Measurements from ENCODE around the gene PLXNA4.
A peak's percentile ranks its signal among the peaks of the same experiment; 100 is the strongest.

Gene PLXNA4

DNA sequence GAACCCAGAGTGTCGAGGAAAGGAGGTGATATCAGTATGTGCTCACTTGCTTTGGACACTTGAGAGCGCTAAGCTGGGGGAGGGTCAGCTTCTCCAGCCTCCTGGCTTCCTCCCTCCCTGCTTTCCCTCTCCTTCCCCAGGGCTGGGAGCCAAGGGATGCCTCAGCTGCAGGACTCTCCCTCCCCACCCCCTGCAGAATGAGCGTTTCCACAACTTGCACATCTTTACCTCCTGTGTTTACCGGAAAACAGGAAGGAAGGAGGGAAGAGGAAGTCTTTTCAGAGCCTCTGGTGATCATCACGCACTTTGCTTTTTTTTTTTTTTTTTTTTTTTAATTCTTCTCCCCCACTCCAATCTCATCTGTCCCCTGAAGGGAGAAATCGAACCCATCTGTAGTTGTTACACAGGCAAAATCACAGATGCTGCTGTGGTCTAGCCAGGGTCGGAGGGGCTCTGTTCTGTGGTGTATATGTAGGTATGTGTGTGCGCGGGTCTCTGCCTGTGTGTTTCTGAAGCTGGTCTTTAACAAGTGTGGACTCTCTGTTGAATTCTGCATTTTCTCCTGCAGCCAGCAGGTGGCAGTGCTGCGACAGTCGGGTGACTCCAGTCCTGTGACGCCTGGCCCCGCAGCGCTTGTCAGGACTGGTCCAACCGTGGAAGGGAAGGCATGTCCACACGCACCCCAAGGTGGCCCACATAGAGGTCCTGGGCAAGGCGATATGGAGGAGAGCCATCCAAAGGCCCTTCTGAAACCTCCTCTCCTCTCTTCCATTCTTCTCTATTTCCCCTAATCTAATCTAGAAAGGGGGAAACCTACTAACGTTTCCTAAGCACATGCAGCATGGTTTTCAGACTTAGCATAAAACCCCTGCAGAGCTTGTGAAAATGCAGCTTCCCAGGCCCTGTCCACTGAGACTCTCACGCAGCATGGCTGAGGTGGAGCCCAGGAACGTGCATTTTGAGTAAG, 257.6 kb downstream of the PLXNA4 start:
- DNase-seq (ENCODE audit: low read depth in 2 of 2), result peak; percentile 40 to 41

GRCh38 chr7:132317701-132318351, 258.4 kb downstream of the PLXNA4 start:
- no peak for DNase-seq (ENCODE audit: low read depth in 2 of 2)

GRCh38 chr7:132312531-132313055, 263.7 kb downstream of the PLXNA4 start:
- no peak for DNase-seq (ENCODE audit: low read depth in 2 of 2)

- DNase-seq (ENCODE audit: low read depth in 2 of 2), result no peak
Measured at GRCh38 chr7:132311733-132312132, 264.5 kb downstream of the PLXNA4 start.

DNA sequence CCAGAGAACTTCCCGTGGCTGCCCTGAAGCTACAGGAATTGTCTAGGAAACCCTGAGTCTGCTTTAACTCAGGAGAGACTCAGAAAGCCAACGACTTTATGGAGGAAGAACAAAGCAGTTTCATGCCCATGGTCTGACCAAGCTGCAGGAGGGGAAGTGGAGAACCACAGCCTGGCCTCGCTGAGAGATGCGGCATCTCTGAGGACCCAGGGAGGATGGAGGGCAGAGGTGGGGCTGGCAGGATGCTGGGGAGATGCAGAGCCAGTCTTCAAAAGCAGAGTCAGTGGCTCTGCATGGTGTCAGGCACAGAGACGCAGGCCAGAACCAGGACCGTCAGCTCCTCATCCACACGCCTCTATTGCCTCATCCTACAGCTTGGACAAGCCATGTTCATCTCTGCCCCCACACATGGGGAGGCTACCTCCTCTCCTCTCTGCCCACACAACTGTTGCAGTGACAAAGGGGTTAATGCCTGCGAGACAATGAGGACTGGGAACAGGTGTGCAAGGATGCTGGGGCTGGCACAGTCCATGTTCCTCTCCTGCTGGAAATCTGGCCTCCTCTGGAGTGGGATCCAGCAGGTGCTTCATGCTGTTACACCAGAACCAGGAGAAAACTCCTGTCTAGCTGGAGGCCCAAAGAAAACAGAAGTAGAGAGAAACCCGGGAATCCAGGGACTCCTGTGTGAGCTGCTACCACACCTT, 267.0 kb downstream of the PLXNA4 start:
- no peak for DNase-seq (ENCODE audit: low read depth in 2 of 2)

GRCh38 chr7:132307465-132307864, 268.8 kb downstream of the PLXNA4 start:
- DNase-seq (ENCODE audit: low read depth in 2 of 2), result no peak

DNA sequence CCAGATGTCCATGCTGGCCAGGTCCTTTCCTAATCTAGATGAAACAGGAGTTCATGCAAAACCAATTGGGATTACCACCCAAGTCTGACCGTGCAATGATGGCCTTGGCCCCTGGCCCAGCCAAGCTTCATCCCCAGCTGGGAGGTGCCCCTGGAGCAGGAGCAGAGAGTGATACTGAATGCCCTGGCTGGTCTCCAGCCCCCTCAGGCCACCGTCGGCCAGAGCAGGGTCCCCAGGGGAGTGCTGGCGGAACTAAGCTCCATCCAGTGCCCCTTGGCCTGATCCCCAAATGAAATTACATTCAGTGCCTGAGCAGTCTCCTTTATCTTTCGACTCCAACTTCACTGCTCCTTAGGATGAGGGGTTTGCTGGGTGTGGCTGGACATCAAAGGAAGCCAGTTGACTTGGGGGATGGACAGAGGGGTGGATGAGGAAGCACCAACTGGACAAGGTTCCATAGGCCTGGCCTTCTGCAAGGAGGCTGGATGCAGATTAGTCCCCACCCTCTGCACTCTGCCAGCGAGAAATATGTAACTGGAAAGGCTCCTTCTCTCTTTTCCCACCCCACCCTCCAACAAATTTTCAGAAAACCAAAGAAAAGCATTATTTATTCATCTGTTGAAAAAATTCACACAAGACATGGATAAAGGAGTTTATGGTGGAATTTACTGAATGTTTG, 275.5 kb downstream of the PLXNA4 start:
- DNase-seq (ENCODE audit: low read depth in 2 of 2), result no peak

DNA sequence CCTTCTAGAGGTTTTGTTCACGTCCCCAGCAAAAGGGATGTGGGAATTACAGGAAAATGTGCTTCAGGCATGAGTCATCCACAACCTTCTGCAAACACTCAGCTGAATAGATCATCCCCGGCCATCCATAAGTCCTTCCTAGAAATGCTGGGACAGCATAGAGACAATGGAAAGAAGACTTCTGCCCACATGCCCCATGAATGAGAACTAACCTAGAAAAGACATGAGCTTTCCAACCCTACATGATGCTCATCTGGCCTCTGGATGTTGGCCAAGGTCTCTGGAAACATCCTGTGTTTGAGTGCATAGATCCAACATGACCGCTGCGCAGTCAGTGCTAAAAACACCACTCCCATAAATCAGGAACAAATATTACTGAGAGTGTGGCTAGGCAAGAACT, 277.5 kb downstream of the PLXNA4 start:
- DNase-seq (ENCODE audit: low read depth in 2 of 2), result no peak

DNA sequence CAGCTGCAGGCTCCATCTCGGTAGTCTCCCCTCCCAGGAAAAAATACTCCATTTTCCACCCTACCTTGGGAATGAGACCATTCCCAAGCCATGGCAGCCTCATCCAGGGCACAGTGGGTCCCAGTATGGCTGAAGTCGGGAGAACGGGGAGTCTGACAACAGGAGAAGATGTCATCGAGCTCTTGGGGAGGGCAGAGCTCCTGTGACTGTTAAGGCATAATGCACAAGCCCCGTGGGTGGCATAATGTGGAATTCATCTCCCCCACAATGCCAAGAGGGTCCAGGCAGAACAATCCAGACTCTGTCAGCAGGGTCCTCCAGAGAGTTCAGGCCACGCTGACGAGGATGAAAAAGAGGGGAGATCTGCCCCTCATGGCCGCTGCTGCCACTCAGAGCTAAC, 279.4 kb downstream of the PLXNA4 start:
- no peak for DNase-seq (ENCODE audit: low read depth in 2 of 2)

GRCh38 chr7:132295175-132295574, 281.1 kb downstream of the PLXNA4 start:
- no peak for DNase-seq (ENCODE audit: low read depth in 2 of 2)

- no peak for DNase-seq (ENCODE audit: low read depth in 2 of 2)
Measured at GRCh38 chr7:132292803-132293202, 283.5 kb downstream of the PLXNA4 start.

DNA sequence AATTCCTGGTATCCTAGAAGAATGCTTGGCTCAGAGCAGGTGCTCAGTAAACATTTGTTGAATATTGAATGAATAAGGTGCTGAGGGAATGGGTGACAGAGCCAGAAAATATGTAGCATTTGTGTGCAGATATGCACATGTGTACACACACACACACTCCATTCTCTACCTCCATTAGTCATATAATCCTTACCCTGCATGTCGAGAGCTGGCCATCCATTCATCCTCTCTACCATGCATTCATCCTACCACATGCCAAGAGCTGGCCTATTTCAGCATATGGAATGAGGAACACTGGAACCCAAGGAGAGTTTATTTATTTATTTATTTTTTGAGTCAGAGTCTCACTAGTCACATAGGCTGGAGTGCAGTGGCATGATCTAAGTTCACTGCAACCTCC, 284.8 kb downstream of the PLXNA4 start:
- no peak for DNase-seq (ENCODE audit: low read depth in 2 of 2)

- DNase-seq (ENCODE audit: low read depth in 2 of 2), result no peak
Measured at GRCh38 chr7:132290021-132290420, 286.2 kb downstream of the PLXNA4 start.

- DNase-seq (ENCODE audit: low read depth in 2 of 2), result no peak
Measured at GRCh38 chr7:132286836-132287235, 289.4 kb downstream of the PLXNA4 start.

GRCh38 chr7:132280335-132280734, 295.9 kb downstream of the PLXNA4 start:
- no peak for DNase-seq (ENCODE audit: low read depth in 2 of 2)

- no peak for DNase-seq (ENCODE audit: low read depth in 2 of 2)
Measured at GRCh38 chr7:132279718-132280117, 296.6 kb downstream of the PLXNA4 start.

DNA sequence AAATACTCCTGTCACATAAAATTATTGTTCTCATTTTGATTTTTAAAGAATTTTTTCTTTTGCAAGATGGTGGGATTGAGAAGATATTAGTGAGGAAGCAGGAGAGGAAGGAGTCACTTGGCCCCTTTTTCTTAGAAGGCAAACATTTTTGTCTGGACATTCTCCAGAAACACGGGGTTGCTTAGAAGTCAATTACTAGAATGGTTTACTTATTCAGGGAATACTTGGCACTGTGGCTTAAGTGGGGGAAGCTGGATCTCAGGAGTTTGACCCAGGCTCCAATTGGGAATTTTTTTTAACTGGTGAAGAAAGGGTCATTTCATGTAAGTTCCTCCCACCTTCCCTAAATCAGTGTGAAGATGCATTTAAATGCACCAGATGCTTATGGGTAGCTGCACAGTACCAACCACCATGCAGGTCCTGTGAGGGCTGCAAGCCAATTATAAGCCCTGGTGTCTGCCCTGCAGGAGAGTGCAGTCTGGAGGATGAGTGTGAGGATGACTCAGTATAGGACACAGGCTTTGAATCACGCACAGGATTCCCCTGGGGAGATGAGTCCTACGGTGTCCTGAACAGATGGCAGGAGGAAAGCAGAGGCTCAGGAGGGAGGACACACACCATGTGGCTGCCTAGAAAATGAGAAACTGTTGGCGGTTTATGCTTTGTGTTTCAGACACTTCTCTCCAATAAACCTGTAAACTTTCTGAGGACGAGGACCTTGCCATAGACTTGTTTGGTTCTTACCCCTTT, 299.1 kb downstream of the PLXNA4 start:
- no peak for DNase-seq (ENCODE audit: low read depth in 2 of 2)

GRCh38 chr7:132276234-132276630, 300.0 kb downstream of the PLXNA4 start:
- DNase-seq (ENCODE audit: low read depth in 2 of 2), result no peak

DNA sequence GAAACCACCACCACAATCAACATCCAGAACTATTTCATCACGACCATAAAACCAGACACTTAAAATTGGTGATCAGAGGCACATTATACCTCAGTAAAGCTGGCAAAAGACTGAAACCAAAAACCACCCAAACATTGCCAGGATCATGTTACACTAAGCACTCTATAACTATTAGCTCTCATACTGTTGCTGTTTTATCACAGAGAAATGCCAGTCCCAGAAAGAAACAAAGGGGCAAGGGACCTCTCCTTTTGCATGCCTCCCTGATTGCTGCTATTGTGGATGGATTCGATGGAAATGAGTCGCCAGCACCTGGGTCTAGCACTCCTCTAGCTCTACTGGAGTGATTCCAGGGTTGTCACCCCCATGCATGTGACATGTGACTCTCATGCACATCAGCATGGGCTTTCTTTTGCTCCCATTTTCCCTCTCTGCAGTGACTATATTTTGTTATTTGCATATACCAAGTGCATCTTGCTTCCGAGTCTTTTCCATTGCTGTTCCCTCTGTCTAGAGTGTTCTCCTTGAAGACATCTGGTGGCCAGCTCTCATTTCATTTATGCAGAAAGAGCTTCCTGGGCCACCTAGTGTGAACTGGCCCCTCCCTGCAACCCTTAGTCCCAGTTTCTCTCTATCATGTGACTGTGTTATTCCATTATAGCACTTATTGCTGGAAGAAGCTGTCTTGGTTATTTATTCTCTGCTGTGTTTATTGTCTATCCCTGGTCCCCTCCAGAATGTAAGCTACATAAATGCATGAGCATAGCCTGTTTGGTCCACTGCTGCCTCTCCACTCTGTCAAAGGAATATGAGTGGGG, 300.6 kb downstream of the PLXNA4 start:
- DNase-seq (ENCODE audit: low read depth in 2 of 2), result no peak

GRCh38 chr7:132272763-132273371, 303.4 kb downstream of the PLXNA4 start:
- no peak for DNase-seq (ENCODE audit: low read depth in 2 of 2)
